ENCODE results near the gene STAB2.

DNA sequence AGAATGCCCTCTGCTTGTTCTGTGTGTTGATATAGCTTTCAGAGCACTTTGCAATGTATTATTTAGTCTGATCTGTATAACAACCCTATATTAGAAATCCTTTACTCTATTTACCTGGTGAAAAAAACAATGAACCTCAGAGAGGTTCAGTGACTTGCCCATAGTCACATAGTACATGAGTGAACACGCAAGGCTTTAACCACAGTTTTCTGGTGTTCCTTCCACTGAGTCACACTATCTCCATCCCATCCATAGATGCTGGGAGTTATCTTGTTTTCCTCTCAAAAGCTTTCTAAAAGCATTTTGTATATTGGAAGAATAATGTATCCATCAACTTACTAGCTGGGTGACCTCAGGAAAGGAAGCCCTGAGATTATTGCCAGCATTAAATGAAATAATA is 149.5 kb downstream of the STAB2 start:
- TF ChIP-seq POLR2AphosphoS5 (IDR thresholded peaks at IDR 0.05; ENCODE audit: low read depth, low read length) (no peak), SP2 (IDR thresholded peaks at IDR 0.05; ENCODE audit: low read length) (no peak), BACH1 (IDR thresholded peaks at IDR 0.05; ENCODE audit: low read length) (no peak), SP1 (IDR thresholded peaks at IDR 0.05; ENCODE audit: low read depth, low read length) (no peak), ZNF274 (IDR thresholded peaks at IDR 0.05; ENCODE audit: borderline replicate concordance, extremely low read depth, low read length) (no peak), EP300 (IDR thresholded peaks at IDR 0.05; ENCODE audit: borderline replicate concordance in 1 of 2, low read depth in 2 of 2, low read length in 2 of 2) (no peak)
- TF ChIP-seq, protein P1, sequence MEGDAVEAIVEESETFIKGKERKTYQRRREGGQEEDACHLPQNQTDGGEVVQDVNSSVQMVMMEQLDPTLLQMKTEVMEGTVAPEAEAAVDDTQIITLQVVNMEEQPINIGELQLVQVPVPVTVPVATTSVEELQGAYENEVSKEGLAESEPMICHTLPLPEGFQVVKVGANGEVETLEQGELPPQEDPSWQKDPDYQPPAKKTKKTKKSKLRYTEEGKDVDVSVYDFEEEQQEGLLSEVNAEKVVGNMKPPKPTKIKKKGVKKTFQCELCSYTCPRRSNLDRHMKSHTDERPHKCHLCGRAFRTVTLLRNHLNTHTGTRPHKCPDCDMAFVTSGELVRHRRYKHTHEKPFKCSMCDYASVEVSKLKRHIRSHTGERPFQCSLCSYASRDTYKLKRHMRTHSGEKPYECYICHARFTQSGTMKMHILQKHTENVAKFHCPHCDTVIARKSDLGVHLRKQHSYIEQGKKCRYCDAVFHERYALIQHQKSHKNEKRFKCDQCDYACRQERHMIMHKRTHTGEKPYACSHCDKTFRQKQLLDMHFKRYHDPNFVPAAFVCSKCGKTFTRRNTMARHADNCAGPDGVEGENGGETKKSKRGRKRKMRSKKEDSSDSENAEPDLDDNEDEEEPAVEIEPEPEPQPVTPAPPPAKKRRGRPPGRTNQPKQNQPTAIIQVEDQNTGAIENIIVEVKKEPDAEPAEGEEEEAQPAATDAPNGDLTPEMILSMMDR (IDR thresholded peaks at IDR 0.05; ENCODE audit: control extremely low read depth in 1 of 3, insufficient read depth in 1 of 3, low read depth in 1 of 3, low read length in 3 of 3), result no peak
- TF ChIP-seq, protein P2, sequence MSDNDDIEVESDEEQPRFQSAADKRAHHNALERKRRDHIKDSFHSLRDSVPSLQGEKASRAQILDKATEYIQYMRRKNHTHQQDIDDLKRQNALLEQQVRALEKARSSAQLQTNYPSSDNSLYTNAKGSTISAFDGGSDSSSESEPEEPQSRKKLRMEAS (IDR thresholded peaks at IDR 0.05), result no peak
- TF ChIP-seq, protein P3, sequence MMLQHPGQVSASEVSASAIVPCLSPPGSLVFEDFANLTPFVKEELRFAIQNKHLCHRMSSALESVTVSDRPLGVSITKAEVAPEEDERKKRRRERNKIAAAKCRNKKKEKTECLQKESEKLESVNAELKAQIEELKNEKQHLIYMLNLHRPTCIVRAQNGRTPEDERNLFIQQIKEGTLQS (IDR thresholded peaks at IDR 0.05; ENCODE audit: insufficient read depth, low read depth, low read length), result no peak
- TF ChIP-seq, protein P4, sequence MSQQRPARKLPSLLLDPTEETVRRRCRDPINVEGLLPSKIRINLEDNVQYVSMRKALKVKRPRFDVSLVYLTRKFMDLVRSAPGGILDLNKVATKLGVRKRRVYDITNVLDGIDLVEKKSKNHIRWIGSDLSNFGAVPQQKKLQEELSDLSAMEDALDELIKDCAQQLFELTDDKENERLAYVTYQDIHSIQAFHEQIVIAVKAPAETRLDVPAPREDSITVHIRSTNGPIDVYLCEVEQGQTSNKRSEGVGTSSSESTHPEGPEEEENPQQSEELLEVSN (IDR thresholded peaks at IDR 0.05), result no peak
